Mucosa of descending colon (tissue), 3 donors: ENCODE data around the gene C7orf25. TPM values are rescaled to one million over a fixed set of nuclear protein-coding genes. Genes with fewer than 3 reads are reported as not detected.

Experiments
- ATAC-seq: fragments of 200-7000 bp; cut with Tn5 transposase; one replicate; pipeline ENCODE4 v1.9.1; 2020; ENCODE audit warnings: mild to moderate bottlenecking, moderate library complexity
- DNase-seq, 3 donors: peaks; one replicate each; pipeline ENCODE4 v3.0.0-alpha.2; 2020
- H3K36me3 ChIP-seq: fragments of 200-600 bp; one replicate; pipeline ENCODE4 v1.8.0; 2021; ENCODE audit warnings: low read depth, mild to moderate bottlenecking
- H3K4me1 ChIP-seq: fragments of 200-600 bp; one replicate; pipeline ENCODE4 v1.8.0; 2021; ENCODE audit warnings: low read depth, mild to moderate bottlenecking
- H3K4me3 ChIP-seq: fragments of 200-600 bp; one replicate; pipeline ENCODE4 v1.8.0; 2021; ENCODE audit warnings: mild to moderate bottlenecking
- H3K9me3 ChIP-seq: fragments of 200-600 bp; one replicate; pipeline ENCODE4 v1.8.0; 2021; ENCODE audit warnings: mild to moderate bottlenecking
- CTCF ChIP-seq: fragments of 200-600 bp; IDR thresholded peaks from one replicate; pipeline ENCODE4 v1.8.0; 2022; ENCODE audit warnings: antibody characterized with exemption, mild to moderate bottlenecking
- intact Hi-C, 2 donors: fragments of 100-400 bp; cut with DNase I in 1 of 2; cut with micrococcal nuclease in 1 of 2; formaldehyde crosslinking; loops; one replicate each; pipeline versions ENCODE4 v1.11.0 to v1.11.1; 2022; cut with DNase I, micrococcal nuclease
- total RNA-seq, 3 donors: library from RNA; stranded (reverse); fragmentation: NEBNext Ultra II Directional in 2 of 3; extraction: Animal tissue kit (Norgen Biotek cat#: 25700) in 2 of 3; gene quantifications; one replicate each; pipeline versions ENCODE4 v1.2.1 to v1.2.4, GENCODE V29; 2021 to 2023
- donor health status: DM: no; HTN: no; CAD: no; lungs with moderate emphysema.
- donor health status: DM: no; HTN: no; CAD: no.
- donor health status: DM: no; HTN: yes; CAD: no.

Gene C7orf25
- total RNA-seq, 3 donors from 2014 or later: 3.4 to 5.4 (median 4.3) TPM

DNA sequence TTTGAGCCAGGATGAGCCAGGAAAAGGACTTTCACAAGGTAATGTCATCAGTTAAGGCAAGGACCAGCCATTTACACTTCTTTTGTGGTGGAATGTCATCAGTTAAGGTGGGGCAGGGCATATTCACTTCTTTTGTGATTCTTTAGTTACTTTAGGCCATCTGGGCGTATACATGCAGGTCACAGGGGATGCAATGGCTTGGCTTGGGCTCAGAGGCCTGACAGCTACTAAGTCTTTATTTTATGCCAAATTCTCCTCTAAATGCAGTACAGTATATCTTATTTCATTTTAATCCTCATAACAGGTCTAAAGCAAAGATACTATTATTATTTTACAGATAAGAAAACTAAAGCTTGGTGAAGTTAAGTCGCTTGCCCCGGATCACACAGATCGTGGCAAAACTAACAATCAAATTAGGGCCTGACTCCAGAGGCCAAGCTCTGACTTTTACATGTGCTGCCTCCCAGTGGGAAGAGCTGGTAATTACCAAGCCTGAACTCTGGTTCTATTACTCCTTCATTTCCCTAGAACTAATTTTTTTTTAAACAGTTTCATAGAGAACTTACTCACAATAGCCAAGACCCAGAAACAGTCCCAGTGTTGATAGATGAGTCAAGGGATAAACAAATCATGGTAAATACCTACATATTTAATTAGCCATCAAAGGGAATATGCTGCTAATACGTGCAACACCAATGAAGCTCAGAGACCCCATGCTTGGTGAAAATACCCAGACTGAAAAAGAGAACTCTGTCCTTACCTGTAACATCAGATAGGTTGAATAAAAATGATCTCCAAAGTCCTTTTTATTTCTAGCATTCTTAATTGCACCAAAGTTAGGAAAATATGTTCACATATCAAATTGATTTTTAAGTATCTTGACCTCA lies 35.4 kb downstream of the C7orf25 start:
- no peaks in the 10 kb centered on the region for H3K4me1 ChIP-seq
- H3K9me3 ChIP-seq: no peaks in the 10 kb centered on the region
- ATAC-seq (peak; percentile 84), DNase-seq (peak in 1 of 3 donors; percentile 82)
- no peak overlapping the region for H3K4me3 ChIP-seq
- no peaks in the 10 kb centered on the region for H3K36me3 ChIP-seq
- intact Hi-C loops: no loop called here
- peak; percentile 66 for TF ChIP-seq CTCF

- Histone ChIP-seq H3K9me3 (peaks cover 6% of the 10 kb centered on the region), H3K4me3 (no peak overlapping the region), H3K36me3 (no peaks in the 10 kb centered on the region), H3K4me1 (no peaks in the 10 kb centered on the region)
- ATAC-seq: peak; percentile 52
- no peak for DNase-seq
- intact Hi-C loops: no loop called here
- TF ChIP-seq CTCF: no peak
Observed at GRCh38 chr7:42869131-42870020, 42.5 kb downstream of the C7orf25 start.

GRCh38 chr7:42868480-42868879 lies 43.4 kb downstream of the C7orf25 start:
- peaks cover 6% of the 10 kb centered on the region for H3K9me3 ChIP-seq
- H3K36me3 ChIP-seq: no peaks in the 10 kb centered on the region
- H3K4me3 ChIP-seq: no peak overlapping the region
- intact Hi-C loops: no loop called here
- ATAC-seq: no peak
- TF ChIP-seq CTCF: no peak
- H3K4me1 ChIP-seq: no peaks in the 10 kb centered on the region
- no peak for DNase-seq

Other genes starting within 250 kb of the C7orf25 start
- 10 to 100 TPM; 39.1 to 73.1 (median 61.0) TPM for gene PSMA2, start 20.1 kb upstream of the C7orf25 start, total RNA-seq
- gene MRPL32, start 20.3 kb upstream of the C7orf25 start, total RNA-seq: 10 to 100 TPM; 32.2 to 44.4 (median 44.1) TPM
- 1 to 10 TPM in 2 of 3 donors, under 1 TPM in 1; 0.76 to 1.6 (median 1.2) TPM for gene HECW1, start 200.6 kb upstream of the C7orf25 start, total RNA-seq